ENCODE measurements around the gene CTSW. TPM values are rescaled to one million over a fixed set of nuclear protein-coding genes. Genes with fewer than 3 reads are reported as not detected.

The CTSW gene
- total RNA-seq, 1 experiment from 2014 or later = not detected

DNA sequence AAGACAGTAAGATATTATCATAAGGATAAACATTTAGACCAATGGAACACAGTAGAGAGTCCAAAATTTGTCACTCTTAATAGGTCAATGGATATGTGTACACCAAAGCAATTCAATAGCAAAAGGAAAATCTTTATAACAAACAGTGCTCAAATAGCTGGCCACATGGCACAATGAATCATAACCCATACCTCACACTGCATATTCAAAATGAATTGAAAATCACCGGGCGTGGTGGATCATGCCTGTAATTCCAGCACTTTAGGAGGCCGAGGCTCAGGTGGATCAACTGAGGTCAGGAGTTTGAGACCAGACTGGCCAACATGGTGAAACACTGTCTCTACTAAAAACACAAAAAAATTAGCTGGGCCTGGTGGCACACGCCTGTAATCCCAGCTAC is 37.5 kb upstream of the CTSW start (continued):
- TF ChIP-seq, protein P1, sequence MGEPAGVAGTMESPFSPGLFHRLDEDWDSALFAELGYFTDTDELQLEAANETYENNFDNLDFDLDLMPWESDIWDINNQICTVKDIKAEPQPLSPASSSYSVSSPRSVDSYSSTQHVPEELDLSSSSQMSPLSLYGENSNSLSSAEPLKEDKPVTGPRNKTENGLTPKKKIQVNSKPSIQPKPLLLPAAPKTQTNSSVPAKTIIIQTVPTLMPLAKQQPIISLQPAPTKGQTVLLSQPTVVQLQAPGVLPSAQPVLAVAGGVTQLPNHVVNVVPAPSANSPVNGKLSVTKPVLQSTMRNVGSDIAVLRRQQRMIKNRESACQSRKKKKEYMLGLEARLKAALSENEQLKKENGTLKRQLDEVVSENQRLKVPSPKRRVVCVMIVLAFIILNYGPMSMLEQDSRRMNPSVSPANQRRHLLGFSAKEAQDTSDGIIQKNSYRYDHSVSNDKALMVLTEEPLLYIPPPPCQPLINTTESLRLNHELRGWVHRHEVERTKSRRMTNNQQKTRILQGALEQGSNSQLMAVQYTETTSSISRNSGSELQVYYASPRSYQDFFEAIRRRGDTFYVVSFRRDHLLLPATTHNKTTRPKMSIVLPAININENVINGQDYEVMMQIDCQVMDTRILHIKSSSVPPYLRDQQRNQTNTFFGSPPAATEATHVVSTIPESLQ (CRISPR knock-in tag; IDR thresholded peaks at IDR 0.05) = no peak
- TF ChIP-seq HMGA2 (CRISPR knock-in tag; IDR thresholded peaks at IDR 0.05) (no peak), KAT7 (CRISPR knock-in tag; IDR thresholded peaks at IDR 0.05; ENCODE audit: borderline replicate concordance) (no peak), ZNF532 (CRISPR knock-in tag; IDR thresholded peaks at IDR 0.05; ENCODE audit: borderline replicate concordance) (no peak), ZNF232 (CRISPR knock-in tag; IDR thresholded peaks at IDR 0.05) (no peak), SMAD4 (CRISPR knock-in tag; IDR thresholded peaks at IDR 0.05) (no peak)

GRCh38 chr11:65843811-65844210 is 35.8 kb upstream of the CTSW start:
- ATAC-seq = no peak
- Mint-ChIP-seq H3K27ac (no peak overlapping the region), H3K36me3 (no peaks in the 10 kb centered on the region), H3K9me3 (no peaks in the 10 kb centered on the region), H3K4me3 (no peak overlapping the region), H3K27me3 (ENCODE audit: low read depth) (peaks cover 13% of the 10 kb centered on the region), H3K4me1 (no peaks in the 10 kb centered on the region)
- TF ChIP-seq ZNF138 (CRISPR knock-in tag; conservative IDR thresholded peaks at IDR 0.05) (no peak), CDX4 (CRISPR knock-in tag; IDR thresholded peaks at IDR 0.05; ENCODE audit: borderline replicate concordance) (no peak), KAT7 (CRISPR knock-in tag; IDR thresholded peaks at IDR 0.05; ENCODE audit: borderline replicate concordance) (no peak), RORB (CRISPR knock-in tag; IDR thresholded peaks at IDR 0.05) (no peak), OVOL2 (CRISPR knock-in tag; IDR thresholded peaks at IDR 0.05; ENCODE audit: borderline replicate concordance) (no peak), NFATC4 (CRISPR knock-in tag; IDR thresholded peaks at IDR 0.05) (no peak), CREM (CRISPR knock-in tag; IDR thresholded peaks at IDR 0.05) (no peak), NR1H2 (CRISPR knock-in tag; IDR thresholded peaks at IDR 0.05) (no peak), CREB1 (CRISPR knock-in tag; IDR thresholded peaks at IDR 0.05) (no peak), ETV6 (CRISPR knock-in tag; IDR thresholded peaks at IDR 0.05) (no peak), ATF2 (CRISPR knock-in tag; IDR thresholded peaks at IDR 0.05; ENCODE audit: borderline replicate concordance, low read depth) (no peak)
- TF ChIP-seq, protein P2, sequence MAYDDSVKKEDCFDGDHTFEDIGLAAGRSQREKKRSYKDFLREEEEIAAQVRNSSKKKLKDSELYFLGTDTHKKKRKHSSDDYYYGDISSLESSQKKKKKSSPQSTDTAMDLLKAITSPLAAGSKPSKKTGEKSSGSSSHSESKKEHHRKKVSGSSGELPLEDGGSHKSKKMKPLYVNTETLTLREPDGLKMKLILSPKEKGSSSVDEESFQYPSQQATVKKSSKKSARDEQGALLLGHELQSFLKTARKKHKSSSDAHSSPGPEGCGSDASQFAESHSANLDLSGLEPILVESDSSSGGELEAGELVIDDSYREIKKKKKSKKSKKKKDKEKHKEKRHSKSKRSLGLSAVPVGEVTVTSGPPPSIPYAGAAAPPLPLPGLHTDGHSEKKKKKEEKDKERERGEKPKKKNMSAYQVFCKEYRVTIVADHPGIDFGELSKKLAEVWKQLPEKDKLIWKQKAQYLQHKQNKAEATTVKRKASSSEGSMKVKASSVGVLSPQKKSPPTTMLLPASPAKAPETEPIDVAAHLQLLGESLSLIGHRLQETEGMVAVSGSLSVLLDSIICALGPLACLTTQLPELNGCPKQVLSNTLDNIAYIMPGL (CRISPR knock-in tag; IDR thresholded peaks at IDR 0.05) = no peak
- no peak for DNase-seq (ENCODE audit: low spot score)
- POLR2A ChIA-PET = no interaction called here
- CTCF ChIA-PET = interaction anchor here (0.6 to 2.7 kb wide), 6 partner anchors 8 to 64 kb away, joined by 3 to 9 read pairs (median 4); partner anchors contain the start of gene MUS81
